HG03045 (cell line): ENCODE data around the gene VWA5B2.
A peak's percentile ranks its signal among the peaks of the same experiment; 100 is the strongest.
"Not testable (repeated sequence)": the region's sequence is repeated elsewhere in the genome, so short reads cannot be mapped to it uniquely, and the experiment has no call there.

Experiments used
- ATAC-seq: cut with Tn5 transposase; IDR thresholded peaks from one replicate; pipeline ENCODE4 v1.9.1; 2021; ENCODE audit warnings: mild to moderate bottlenecking, moderate library complexity; ENCODE audit not compliant: unreplicated experiment

VWA5B2 gene

DNA sequence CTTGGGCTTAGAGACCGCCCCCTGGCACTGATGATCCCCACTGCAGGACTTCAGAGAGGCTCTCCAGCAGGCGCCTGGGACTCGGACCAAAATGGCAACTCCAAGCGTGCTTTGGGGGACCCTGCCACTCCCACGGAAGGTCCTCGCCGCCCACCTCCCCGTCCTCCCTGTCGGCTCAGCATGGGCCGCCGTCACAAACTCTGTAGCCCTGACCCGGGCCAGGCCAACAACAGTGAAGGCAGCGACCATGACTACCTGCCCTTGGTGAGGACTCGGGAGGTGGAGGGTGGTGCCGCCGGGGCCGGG is 11.7 kb downstream of the VWA5B2 start:
- no peak for ATAC-seq

DNA sequence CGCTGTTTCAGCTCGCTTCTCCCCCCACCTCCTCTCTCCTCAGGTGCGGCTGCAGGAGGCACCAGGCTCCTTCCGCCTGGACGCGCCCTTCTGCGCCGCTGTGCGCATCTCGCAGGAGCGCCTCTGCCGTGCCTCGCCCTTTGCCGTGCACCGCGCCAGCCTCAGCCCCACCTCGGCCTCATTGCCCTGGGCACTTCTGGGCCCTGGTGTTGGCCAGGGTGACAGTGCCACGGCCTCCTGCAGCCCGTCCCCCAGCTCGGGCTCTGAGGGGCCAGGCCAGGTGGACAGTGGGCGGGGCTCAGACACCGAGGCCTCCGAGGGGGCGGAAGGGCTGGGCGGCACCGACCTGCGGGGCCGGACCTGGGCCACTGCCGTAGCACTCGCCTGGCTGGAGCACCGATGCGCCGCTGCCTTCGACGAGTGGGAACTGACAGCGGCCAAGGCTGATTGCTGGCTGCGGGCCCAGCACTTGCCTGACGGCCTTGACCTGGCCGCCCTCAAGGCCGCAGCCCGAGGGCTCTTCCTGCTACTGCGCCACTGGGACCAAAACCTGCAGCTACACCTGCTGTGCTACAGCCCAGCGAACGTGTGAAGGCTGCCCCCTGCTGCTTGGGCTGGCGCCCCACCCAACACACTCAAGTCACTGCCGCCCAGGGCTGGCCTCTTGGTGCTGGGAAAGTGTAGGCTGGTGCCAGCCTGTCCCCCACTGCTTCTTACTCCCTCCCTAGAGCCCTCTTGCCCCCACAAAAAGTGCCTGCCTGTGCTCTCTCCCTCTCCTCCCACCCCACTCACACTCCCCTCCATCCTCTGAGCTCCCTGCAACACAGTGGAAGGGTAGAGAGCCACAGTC is 12.3 kb downstream of the VWA5B2 start:
- ATAC-seq = no peak

- ATAC-seq = no peak
Observed at GRCh38 chr3:184242297-184242685, 12.9 kb downstream of the VWA5B2 start.

- ATAC-seq = peak; percentile 49
Observed at GRCh38 chr3:184248454-184249411, 19.3 kb downstream of the VWA5B2 start, which contains the start of gene ALG3. ALG3 (minus strand) TSS chr3:184248962; CDS start chr3:184248940, 22 bp downstream.

GRCh38 chr3:184249412-184250166 is 20.2 kb downstream of the VWA5B2 start, which contains the start of gene EEF1AKMT4:
EEF1AKMT4 (plus strand) TSS chr3:184249672; CDS start chr3:184249695, 23 bp downstream.
- peak; percentile 89 for ATAC-seq

DNA sequence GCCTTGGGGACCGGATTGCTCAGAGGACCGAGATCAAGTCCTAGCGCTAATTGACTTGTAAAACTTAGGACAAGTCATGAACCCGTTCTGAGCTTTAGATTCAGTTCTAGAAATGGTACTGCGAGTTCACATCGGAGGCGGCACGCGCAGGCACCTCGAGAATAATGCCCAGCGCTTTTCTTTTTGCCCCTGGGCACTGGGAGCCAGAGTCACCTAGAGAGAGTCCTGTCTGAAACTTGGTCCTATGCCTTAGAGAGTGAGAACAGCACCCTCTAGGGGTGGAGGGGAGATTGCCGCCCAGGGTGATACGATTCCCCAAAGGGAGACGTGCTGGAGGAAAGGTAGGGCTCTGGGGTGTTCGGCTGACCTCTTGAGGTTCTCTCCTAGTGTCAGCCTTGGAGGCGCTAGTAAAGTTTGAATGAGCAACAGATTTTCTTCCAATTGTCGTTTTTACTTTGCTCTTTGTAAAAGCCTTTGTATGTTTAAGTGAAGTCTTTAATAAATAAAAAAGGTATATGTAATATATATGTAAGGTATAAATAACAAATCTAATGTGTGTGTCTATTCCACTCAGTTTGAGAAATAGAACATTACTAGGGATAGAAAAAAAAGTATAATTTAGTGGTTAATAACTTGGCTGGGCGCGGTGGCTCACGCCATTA is 20.9 kb downstream of the VWA5B2 start:
- peak; percentile 65 for ATAC-seq

GRCh38 chr3:184255291-184256039 is 26.1 kb downstream of the VWA5B2 start:
- no peak for ATAC-seq

DNA sequence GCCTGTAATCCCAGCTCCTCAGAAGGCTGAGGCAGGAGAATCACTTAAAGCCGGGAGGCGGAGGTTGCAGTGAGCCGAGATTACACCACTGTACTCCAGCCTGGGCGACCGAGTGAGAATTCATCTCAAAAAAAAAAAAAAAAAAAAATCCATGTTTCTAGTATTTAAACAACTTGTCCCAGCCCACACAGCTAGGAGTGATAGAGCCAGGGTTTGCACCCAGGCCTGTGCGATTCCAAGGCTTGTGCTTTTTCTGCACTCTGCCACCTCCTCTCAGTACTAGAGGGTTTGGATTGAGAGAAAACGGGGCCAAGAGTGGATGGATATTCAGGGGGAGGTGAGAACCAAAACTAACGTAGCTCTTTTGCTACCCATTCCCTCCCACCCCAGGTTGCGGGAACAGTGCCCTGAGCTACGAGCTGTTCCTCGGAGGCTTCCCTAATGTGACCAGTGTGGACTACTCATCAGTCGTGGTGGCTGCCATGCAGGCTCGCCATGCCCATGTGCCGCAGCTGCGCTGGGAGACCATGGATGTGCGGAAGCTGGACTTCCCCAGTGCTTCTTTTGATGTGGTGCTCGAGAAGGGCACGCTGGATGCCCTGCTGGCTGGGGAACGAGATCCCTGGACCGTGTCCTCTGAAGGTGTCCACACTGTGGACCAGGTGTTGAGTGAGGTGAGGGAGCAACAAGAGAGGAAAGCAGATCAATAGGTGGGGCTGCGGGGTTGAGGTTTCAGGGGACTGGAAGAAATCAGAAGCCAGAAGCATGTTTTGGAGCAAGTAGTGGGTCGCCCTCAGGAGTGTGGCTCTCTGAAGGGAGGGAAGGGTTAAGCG is 27.9 kb downstream of the VWA5B2 start:
- no peak for ATAC-seq

GRCh38 chr3:184258926-184259325 is 29.5 kb downstream of the VWA5B2 start:
- ATAC-seq = no peak

GRCh38 chr3:184259396-184259877 is 30.1 kb downstream of the VWA5B2 start:
- no peak for ATAC-seq

DNA sequence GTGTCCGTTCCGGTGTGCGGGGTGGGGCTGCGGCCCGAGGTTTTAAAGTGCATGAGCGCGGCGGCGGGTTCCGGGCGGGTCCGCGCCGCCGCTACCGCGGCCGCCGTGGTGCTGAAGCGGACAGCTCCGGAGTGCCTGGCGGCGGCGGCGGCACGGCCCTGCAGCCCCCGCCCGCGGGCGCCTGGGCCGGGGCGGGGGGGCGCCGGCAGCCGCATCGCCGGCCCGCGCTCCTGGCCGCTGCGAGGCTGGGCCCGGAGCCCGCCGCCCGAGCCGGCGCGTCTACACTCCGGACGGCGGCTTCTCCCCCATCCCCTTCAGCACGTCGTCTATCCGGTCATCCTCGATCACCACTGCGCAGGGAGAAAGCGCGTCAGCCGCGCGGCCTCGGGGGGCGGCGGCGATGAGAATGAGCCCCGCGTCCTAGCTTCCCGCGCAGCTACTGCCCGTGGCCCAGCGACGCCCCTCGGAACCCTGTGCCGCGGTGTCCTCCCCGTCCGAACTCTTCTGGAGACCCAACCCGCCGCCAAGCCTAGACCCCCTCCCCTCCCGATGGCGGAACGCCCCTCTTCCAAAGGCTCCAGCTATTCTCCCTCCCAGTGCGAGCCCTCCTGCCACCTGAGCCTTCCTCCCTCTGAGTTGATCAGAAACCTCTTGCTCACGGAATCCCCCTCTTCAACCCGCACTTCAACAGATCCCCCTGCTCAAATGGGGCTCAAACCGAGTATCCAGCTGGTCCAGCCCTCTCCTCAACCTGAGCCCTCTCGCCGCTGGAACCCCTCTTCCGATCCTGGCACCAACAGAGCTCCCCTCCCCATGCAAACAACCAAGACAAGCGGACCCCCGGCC is 30.7 kb downstream of the VWA5B2 start:
- no peak for ATAC-seq

GRCh38 chr3:184260724-184261269 is 31.4 kb downstream of the VWA5B2 start:
- ATAC-seq = no peak

- ATAC-seq = no peak
Observed at GRCh38 chr3:184261270-184261853, 32.0 kb downstream of the VWA5B2 start, which contains the start of gene CAMK2N2. CAMK2N2 (minus strand) TSS chr3:184261553; CDS start chr3:184261285, 268 bp downstream.

DNA sequence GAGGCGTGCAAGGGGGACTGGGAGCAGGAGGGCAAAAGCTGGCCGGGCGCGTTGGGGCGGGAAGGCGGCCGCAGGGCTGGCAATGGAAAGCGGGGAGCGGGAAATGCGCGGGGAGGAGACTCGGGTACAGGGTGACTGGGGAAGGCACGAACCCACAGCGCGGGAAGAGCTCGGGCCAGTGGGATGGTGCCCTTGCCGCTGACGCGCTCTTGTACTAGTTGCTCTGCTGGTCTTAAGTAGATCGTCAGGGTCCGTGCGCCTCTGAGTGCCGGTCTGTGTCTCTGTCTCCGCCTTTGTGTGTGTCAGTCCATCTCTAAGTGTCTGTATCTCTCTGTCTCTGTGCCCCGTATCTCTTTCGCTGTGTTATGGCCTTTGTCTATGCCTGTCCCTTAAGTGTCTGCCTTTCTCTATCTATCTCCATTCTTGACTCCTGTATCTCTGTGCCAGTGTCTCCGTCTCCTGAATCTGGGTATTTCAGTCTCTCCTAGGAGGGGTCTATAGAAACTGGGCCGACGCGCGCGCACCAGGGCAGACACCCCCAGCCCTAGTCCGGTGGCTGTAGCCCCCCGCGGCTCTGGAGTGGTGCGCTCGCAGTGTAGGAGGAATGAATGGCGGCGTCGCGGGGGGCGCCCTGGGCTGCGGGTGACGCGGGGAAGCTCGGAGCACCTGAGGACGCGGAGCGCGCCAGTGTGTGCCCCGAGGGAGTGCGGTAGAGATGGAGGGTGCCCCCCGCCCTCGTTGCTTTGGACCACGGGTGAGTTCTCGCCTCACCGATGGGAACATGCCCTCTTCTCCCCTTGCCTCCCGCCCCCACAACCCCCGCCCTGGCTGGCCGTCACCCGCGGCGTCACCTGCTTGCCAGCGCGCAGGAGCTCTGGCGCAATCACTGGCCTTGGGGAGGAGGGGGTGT is 32.7 kb downstream of the VWA5B2 start:
- ATAC-seq = no peak

DNA sequence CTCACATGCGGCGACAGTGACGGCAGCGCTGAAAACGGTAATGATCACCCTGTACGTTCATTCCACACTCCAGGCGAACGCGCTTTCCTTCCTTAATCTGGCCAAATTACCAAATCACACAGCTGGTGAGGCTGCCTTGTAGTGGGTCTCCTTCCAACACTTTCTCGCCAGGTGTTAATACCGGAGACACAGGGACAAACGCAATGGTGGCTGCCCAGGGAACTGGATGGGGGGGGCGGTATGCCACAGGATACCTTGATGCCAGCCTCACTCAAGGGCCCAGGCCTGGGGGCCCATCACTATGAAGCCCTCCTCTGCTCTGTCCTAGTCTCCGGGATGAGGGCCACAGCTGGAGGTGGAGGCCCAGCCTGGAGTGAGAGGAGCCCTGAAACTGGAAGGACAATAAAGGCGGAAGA is 33.4 kb downstream of the VWA5B2 start:
- no peak for ATAC-seq

DNA sequence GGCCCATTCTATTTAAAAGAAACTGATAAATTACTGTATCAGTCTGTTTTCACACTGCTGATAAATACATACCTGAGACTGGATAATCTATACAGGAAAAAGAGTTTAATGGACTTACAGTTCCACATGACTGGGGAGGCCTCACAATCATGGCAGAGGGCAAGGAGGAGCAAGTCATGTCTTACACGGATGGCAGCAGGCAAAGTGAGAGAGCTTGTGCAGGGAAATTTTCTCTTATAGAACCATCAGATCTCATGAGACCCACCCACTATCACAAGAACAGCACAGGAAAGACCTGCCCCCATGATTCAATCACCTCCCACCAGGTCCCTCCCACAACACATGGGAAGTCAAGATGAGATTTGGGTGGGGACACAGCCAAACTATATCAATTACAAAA is 37.9 kb downstream of the VWA5B2 start:
- ATAC-seq = not testable (repeated sequence)
